DLD1 (cell line): Measurements from ENCODE around the gene HNRNPA1.
"Not testable (repeated sequence)": the region's sequence is repeated elsewhere in the genome, so short reads cannot be mapped to it uniquely, and the experiment has no call there.

Source experiments
- in situ Hi-C: cut with HindIII; loops from 2 replicates; pipeline ENCODE4 v1.10.0; 2017; ENCODE audit warnings: low sequenced_read_pairs

Gene HNRNPA1

GRCh38 chr12:54296393-54297099 lies 16.0 kb downstream of the HNRNPA1 start:
- in situ Hi-C loops = no loop called here

GRCh38 chr12:54298904-54299303 lies 18.4 kb downstream of the HNRNPA1 start:
- in situ Hi-C loops = no loop called here

GRCh38 chr12:54299515-54300224 lies 19.1 kb downstream of the HNRNPA1 start:
- in situ Hi-C loops = no loop called here

- in situ Hi-C loops = no loop called here
These were observed 19.8 kb downstream of the HNRNPA1 start for GRCh38 chr12:54300225-54300731.

GRCh38 chr12:54300732-54301427 lies 20.4 kb downstream of the HNRNPA1 start, which contains the start of gene NFE2:
NFE2 (minus strand) TSS chr12:54301015; CDS start chr12:54295248, 5,767 bp downstream.
- in situ Hi-C loops = no loop called here

GRCh38 chr12:54301428-54302048 lies 21.0 kb downstream of the HNRNPA1 start:
- in situ Hi-C loops = no loop called here

- in situ Hi-C loops = no loop called here
These were observed 23.1 kb downstream of the HNRNPA1 start for GRCh38 chr12:54303640-54304039.

GRCh38 chr12:54304187-54304810 lies 23.8 kb downstream of the HNRNPA1 start:
- in situ Hi-C loops = no loop called here

- in situ Hi-C loops = no loop called here
These were observed 26.6 kb downstream of the HNRNPA1 start for GRCh38 chr12:54306925-54307741.

GRCh38 chr12:54311051-54311450 lies 30.5 kb downstream of the HNRNPA1 start:
- in situ Hi-C loops = no loop called here

GRCh38 chr12:54312309-54312708 lies 31.8 kb downstream of the HNRNPA1 start:
- in situ Hi-C loops = not testable (repeated sequence)

- in situ Hi-C loops = no loop called here
These were observed 40.8 kb downstream of the HNRNPA1 start for GRCh38 chr12:54321363-54321762.

GRCh38 chr12:54324617-54325441 lies 44.3 kb downstream of the HNRNPA1 start, which contains the start of gene COPZ1:
COPZ1 (plus strand) TSS chr12:54325131; CDS start chr12:54325164, 33 bp downstream.
- in situ Hi-C loops = no loop called here

- in situ Hi-C loops = not testable (repeated sequence)
These were observed 45.0 kb downstream of the HNRNPA1 start for GRCh38 chr12:54325442-54326109.

GRCh38 chr12:54328595-54329337 lies 48.2 kb downstream of the HNRNPA1 start:
- in situ Hi-C loops = no loop called here

GRCh38 chr12:54329759-54330158 lies 49.2 kb downstream of the HNRNPA1 start:
- in situ Hi-C loops = no loop called here

- in situ Hi-C loops = no loop called here
These were observed 49.9 kb downstream of the HNRNPA1 start for GRCh38 chr12:54330442-54330841.
